Eye (tissue), 1 donor: ENCODE results near the gene ST6GALNAC1.

Experiments used
- DNase-seq: peaks from one replicate; pipeline ENCODE4 v3.0.0-alpha.2; 2015

Gene ST6GALNAC1

DNA sequence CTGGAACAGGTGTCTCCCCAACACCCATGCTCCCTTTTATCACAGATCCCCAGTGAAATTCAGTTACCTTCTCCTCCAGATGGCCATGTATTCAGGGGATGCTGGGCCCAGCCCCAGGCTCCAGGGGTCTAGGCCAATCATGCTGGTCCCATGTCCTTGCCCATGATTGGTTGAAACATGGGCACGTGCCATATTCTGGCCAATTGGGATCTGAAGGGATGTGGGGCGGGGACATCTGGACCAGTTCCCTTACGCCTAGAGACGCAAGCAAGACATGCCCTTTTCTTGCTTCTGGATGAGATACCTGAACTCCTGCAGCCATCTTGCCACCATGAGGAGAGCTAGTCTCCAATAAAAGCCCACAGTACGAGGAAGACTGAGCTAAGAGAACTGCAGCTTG, 31.0 kb upstream of the ST6GALNAC1 start:
- DNase-seq: no peak

DNA sequence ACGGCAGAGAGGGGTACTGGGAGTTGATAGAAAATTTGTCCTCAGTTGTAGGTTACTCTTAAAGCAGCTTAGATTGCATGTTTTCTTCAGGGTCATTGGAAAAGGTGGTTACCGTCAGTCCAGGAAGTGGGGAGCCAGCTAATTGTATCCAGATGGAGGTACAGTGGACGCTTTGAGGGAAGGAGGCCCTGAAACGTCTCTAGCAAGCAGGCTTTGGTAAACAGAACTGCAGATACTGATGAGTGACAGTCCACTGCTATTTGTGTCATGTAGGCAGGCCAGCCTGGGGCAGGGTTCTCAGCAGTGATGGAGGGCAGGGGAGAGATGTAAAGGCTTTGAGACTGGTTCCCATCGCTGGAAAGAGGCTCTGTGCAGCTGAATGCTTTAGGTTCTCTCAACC, 30.2 kb upstream of the ST6GALNAC1 start:
- DNase-seq: no peak

DNA sequence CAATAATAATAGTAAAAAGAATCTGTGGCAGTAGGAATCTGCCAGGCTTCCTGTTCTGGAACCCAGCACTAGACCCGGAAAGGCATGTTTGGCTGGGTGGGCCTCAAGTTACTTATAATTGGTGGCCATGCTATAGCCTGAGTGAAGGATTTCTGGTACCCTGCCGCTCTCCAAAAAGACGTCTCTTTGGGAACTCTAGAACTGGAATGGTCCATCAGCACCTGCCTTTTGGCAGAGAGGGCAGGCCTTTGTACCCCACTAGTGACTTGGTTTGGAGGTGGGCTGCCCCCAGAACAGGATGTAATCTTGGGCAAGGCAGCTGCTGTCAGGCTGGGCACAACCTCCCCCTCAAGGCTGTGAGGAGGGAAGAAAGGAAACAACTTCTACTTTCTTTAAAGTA, 29.3 kb upstream of the ST6GALNAC1 start:
- no peak for DNase-seq

- no peak for DNase-seq
These were observed 28.8 kb upstream of the ST6GALNAC1 start for GRCh38 chr17:76672270-76672851.

DNA sequence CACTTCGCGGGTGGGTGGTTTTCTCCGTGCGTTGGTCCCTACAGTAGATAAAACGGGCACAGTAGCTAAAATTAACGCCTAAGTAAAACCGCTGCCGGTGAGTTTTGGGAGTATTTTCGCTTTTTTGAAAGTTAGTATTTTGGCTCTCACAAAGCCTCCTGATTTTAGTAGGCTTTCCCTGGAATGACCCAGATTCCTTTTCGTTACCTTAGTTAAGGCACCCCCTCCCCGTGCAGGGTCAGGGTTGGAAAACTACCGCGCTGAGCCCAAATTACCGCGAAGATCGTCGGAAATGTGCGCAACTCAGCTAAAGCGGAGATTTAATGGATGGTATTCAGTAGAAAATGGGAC, 28.3 kb upstream of the ST6GALNAC1 start:
- DNase-seq: no peak

GRCh38 chr17:76671123-76671911, 27.8 kb upstream of the ST6GALNAC1 start:
- DNase-seq: peak; percentile 100

DNA sequence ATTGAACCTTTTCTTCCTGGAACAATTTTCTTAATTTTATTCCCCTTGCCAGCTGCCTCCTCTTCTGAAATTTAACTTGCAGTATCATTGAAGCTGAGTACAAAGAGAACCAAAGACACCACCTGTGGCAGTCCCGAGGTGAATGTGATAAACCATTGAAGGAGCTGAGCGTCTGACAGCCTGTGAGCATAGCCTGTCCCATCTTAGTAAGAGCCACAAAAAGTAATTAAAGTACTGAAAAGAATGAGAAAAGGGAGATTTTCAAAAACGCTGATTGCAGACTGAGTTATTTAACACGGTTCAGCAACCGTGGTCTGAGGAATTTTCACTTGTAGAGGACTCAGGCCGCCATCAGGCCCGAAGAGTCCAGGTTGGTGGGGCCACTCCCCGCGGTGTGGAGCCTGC, 27.2 kb upstream of the ST6GALNAC1 start:
- DNase-seq: no peak

DNA sequence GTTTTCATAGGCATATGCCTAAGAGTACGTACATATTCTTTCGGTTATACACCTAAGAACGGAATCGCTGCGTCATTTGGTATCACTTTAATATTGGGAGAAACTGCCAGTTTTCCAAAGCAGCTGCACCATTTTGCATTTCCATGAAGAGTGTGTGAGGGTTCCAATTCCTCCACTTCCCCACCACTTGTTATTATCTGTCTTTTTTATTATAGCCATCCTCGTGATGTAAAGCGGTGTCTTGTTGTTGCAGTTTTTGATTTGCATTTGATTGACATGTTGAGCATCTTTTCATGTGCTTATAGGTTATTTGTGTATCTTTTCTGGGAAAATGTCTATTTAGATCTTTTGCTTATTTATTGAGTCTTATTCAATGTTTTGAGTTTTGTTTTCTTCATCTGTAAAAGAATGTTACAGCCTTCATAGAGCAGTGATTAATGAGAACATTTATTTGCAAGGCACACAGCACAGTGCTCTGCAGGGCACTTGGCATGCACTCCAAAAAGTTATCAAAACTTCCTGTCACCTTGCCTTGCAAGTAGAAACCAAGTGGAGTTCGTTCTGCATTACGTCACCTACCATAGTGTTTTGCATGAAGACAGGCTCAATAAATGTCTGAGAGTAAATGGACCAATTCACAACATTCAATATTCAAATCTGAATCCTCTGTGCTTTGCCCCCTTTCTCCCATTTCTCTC, 26.6 kb upstream of the ST6GALNAC1 start:
- DNase-seq: no peak

DNA sequence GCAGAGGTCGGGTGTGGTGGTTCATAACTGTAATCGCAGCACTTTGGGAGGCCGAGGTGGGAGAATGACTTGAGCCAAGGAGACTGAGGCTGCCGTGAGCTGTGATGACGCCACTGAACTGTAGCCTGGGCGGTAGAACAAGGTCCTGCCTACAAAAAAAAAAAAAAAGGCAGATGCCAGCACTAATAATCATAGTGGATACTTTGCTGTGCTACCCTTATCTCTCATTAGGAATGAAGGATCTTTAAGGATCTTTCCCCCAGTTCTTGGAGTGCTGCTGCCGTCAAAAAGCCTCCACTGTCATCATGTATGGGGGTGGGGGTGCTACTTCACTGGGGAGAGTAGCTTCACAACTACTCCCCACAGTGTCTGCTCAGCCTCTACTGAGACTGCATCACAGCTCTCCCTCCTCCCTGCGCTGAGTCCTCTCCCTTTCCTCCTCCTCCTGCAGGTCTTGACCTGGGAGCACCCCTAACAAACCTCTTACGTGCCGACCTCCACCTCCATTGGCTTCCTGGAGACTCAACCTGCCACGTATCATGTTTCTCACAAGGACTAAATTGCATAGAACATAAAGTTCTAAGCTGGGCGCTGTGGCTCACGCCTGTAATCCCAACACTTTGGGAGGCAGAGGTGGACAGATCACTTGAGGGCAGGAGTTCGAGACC, 24.4 kb upstream of the ST6GALNAC1 start:
- DNase-seq: no peak

GRCh38 chr17:76667491-76667755, 23.9 kb upstream of the ST6GALNAC1 start:
- DNase-seq: no peak

DNA sequence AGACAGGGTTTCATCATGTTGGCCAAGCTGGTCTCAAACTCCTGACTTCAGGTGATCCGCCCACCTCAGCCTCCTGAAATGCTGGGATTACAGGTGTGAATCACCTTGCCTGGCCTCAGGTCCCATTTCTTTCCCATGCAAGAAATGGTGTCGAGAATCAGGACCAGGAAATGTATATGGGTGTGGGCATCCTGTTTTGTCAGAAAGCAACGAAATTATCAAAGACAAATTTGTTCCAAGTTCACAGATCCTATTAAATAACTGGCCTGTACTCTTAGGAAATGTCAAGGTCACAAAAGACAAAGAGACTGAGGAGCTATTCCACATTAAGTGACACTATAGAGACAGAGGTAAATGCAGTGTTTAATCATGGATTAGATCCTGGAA, 17.1 kb upstream of the ST6GALNAC1 start:
- no peak for DNase-seq

- peak; percentile 30 for DNase-seq
These were observed 16.5 kb upstream of the ST6GALNAC1 start for GRCh38 chr17:76659928-76660655.

- DNase-seq: no peak
These were observed 14.7 kb upstream of the ST6GALNAC1 start for GRCh38 chr17:76658242-76658662.

GRCh38 chr17:76657505-76658241, 14.1 kb upstream of the ST6GALNAC1 start:
- DNase-seq: no peak

DNA sequence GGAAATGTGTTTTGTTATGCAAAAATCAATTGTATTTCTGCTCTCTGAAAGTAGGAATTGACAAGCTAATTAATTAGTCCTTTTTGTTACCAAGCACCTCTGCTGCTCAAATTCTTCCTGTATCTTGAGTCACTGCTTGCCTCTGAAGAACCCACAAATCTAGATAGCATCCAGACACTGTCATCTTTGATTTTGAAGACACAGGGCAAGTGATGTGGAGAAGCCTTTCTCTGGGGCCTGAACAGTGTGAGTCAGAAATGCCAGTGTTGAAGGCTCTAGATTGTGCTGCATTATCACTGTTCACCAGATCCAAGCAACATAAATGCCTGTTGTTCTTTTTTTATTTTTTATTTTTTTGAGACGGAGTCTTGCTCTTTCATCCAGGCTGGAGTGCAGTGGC, 10.9 kb upstream of the ST6GALNAC1 start:
- no peak for DNase-seq

DNA sequence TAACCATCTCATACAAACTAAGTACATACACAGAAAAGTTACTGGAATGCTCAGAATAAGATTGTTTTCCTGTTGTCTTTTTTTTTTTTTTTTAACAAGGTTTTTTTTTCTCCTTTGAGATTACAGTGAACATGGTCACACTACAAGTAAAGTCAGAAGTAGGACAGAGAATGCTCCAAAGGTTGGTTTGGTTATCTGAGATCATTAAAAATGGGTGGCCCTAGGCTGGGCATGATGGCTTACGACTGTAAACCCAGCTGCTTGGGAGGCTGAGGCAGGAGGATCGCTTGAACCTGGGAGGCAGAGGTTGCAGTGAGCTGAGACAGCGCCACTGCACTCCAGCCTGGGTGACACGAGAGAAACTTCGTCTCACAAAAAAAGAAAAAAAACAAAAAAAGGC, 6.9 kb upstream of the ST6GALNAC1 start:
- no peak for DNase-seq

GRCh38 chr17:76646712-76647111, 3.2 kb upstream of the ST6GALNAC1 start:
- no peak for DNase-seq

GRCh38 chr17:76645481-76645880, 1.9 kb upstream of the ST6GALNAC1 start:
- DNase-seq: no peak

DNA sequence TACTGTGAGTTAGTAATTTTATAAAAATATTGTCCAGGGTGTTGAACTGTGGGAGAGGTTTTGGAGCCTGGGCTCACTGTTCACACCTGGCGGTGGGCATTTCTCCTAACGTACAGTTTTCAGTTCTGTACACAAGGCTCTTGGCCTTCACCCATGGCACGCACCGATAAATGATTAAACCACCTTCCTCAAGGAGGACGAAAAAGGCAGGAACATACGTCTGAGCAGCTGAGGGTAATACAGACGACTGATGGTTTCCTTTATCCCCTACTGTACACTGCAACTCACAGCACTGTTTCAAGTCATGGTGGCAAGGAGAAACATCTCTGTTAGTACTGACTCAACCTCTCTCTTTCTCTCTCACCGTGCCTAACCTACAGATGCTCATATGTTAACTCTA, 1.4 kb upstream of the ST6GALNAC1 start:
- no peak for DNase-seq

GRCh38 chr17:76642994-76643393, 563 bp downstream of the ST6GALNAC1 start:
- no peak for DNase-seq

DNA sequence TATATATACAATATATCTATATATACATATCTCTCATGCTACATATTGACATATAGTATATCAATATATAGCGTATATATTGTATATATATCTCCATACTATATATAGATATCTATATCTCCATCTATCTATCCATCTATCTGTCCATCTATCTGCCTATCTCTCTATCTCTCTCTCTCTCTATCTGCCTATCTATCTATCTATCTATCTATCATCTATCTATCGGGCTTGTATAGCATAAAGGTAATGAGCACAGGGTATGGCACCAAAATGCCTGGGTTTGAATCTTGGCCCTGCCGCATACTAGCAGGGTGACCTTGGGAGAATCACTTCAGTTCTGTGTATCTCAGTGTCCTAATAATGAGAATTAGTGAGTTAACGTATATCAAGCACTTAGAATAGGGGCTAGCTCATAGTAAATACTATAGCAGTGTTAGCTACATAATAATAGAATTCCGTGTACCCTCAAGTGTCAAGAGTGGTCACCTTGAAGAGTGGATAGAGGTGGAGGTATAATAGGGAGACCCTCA, 1.5 kb downstream of the ST6GALNAC1 start:
- DNase-seq: no peak

DNA sequence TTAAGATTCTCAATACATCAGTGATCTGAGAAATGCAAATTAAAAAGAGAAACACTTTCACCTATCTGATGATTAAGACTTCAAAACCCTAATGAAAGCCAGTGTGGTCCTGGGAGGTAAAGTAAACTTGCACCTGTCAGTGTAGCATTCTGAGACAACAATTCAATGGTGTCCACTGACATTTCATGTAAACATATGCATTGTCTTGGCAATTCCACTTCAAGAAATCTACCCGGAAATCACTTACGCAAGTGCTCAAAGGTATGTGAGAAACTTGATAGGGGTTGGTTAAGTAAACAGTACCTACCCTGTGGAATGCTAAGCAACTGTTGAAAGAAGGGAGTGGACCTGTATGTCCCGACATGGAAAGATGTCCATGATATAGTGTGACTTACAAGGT, 2.1 kb downstream of the ST6GALNAC1 start:
- no peak for DNase-seq
